ENCODE results near the gene CFAP43.

Gene CFAP43

GRCh38 chr10:104231784-104232612, at the start of gene CFAP43:
Gene CFAP43 (minus strand): TSS chr10:104232364. CDS start chr10:104232246, 118 bp downstream.
- peak; percentile 98 for DNase-seq (ENCODE audit: low spot score)

- no peak for DNase-seq (ENCODE audit: low spot score)
These were observed 49.5 kb upstream of the CFAP43 start for GRCh38 chr10:104281694-104282093.

GRCh38 chr10:104279550-104280259, 47.5 kb upstream of the CFAP43 start:
- no peak for DNase-seq (ENCODE audit: low spot score)

- no peak for DNase-seq (ENCODE audit: low spot score)
These were observed 45.6 kb upstream of the CFAP43 start for GRCh38 chr10:104277785-104278184.

- no peak for DNase-seq (ENCODE audit: low spot score)
These were observed 44.0 kb upstream of the CFAP43 start for GRCh38 chr10:104276192-104276591.

- peak; percentile 59 for DNase-seq (ENCODE audit: low spot score)
These were observed 42.9 kb upstream of the CFAP43 start for GRCh38 chr10:104274762-104275721.

- no peak for DNase-seq (ENCODE audit: low spot score)
These were observed 41.9 kb upstream of the CFAP43 start for GRCh38 chr10:104273899-104274575.

GRCh38 chr10:104273286-104273685, 41.1 kb upstream of the CFAP43 start:
- no peak for DNase-seq (ENCODE audit: low spot score)

- peak; percentile 98 for DNase-seq (ENCODE audit: low spot score)
These were observed 36.8 kb upstream of the CFAP43 start, which contains the start of gene GSTO2 for GRCh38 chr10:104268713-104269645. Gene GSTO2 (plus strand): TSS chr10:104269184. CDS start chr10:104274916, 5,732 bp downstream.

- DNase-seq (ENCODE audit: low spot score): no peak
These were observed 36.2 kb upstream of the CFAP43 start for GRCh38 chr10:104268405-104268712.

GRCh38 chr10:104267721-104268404, 35.7 kb upstream of the CFAP43 start:
- DNase-seq (ENCODE audit: low spot score): no peak

GRCh38 chr10:104264783-104265182, 32.6 kb upstream of the CFAP43 start:
- DNase-seq (ENCODE audit: low spot score): no peak

GRCh38 chr10:104262055-104262454, 29.9 kb upstream of the CFAP43 start:
- peak; percentile 64 for DNase-seq (ENCODE audit: low spot score)

GRCh38 chr10:104260775-104261115, 28.6 kb upstream of the CFAP43 start:
- peak; percentile 66 for DNase-seq (ENCODE audit: low spot score)

- DNase-seq (ENCODE audit: low spot score): peak; percentile 24
These were observed 28.0 kb upstream of the CFAP43 start for GRCh38 chr10:104259999-104260774.

GRCh38 chr10:104259456-104259855, 27.3 kb upstream of the CFAP43 start:
- DNase-seq (ENCODE audit: low spot score): no peak

GRCh38 chr10:104258209-104258608, 26.0 kb upstream of the CFAP43 start:
- no peak for DNase-seq (ENCODE audit: low spot score)

- DNase-seq (ENCODE audit: low spot score): no peak
These were observed 25.1 kb upstream of the CFAP43 start for GRCh38 chr10:104257235-104257634.

GRCh38 chr10:104256335-104256961, 24.3 kb upstream of the CFAP43 start:
- peak; percentile 71 for DNase-seq (ENCODE audit: low spot score)
